Heart right ventricle (tissue), 16 donors: ENCODE results near the gene FIS1. TPM values are rescaled to one million over a fixed set of nuclear protein-coding genes. Genes with fewer than 3 reads are reported as not detected.

Experiments used
- ATAC-seq, 8 donors: fragments of 200-7000 bp; cut with Tn5 transposase; one replicate each; pipeline ENCODE4 v1.9.1; 2020; ENCODE audit warnings: mild to moderate bottlenecking in 8 of 8, moderate library complexity in 8 of 8, moderate number of reproducible peaks in 1 of 8
- DNase-seq, 2 donors: peaks; one replicate each; pipeline ENCODE4 v3.0.0-alpha.2; 2020
- H3K27ac ChIP-seq, 10 donors: fragments of 200-600 bp; sonication (generic) in 2 of 10; one replicate each; pipeline versions ENCODE4 v1.5.0 to v1.8.0; 2020 to 2022; ENCODE audit warnings: mild to moderate bottlenecking in 3 of 10
- H3K27me3 ChIP-seq, 7 donors: fragments of 200-600 bp; one replicate each; pipeline ENCODE4 v1.8.0; 2021 to 2022; ENCODE audit warnings: mild to moderate bottlenecking in 2 of 7
- H3K36me3 ChIP-seq, 9 donors: fragments of 200-600 bp; sonication (generic) in 1 of 9; one replicate each; pipeline versions ENCODE4 v1.5.0 to v1.8.0; 2020 to 2022; ENCODE audit warnings: mild to moderate bottlenecking in 2 of 9
- H3K4me1 ChIP-seq, 9 donors: fragments of 200-600 bp; sonication (generic) in 1 of 9; one replicate each; pipeline versions ENCODE4 v1.5.0 to v1.8.0; 2020 to 2022; ENCODE audit warnings: mild to moderate bottlenecking in 4 of 9
- H3K4me3 ChIP-seq, 10 donors: fragments of 200-600 bp; sonication (generic) in 2 of 10; one replicate each; pipeline versions ENCODE4 v1.5.0 to v1.8.0; 2020 to 2022; ENCODE audit warnings: mild to moderate bottlenecking in 7 of 10, moderate library complexity in 2 of 10
- H3K9me3 ChIP-seq, 11 donors: fragments of 200-600 bp in 10 of 11; sonication (generic) in 2 of 11; one replicate each; pipeline versions ENCODE4 v1.5.0 to v1.8.0; 2013 to 2022; ENCODE audit warnings: mild to moderate bottlenecking in 2 of 11, control low read depth in 1 of 11, moderate library complexity in 1 of 11
- CTCF ChIP-seq, 9 donors: fragments of 200-600 bp; sonication (generic) in 2 of 9; IDR thresholded peaks; one replicate each; pipeline versions ENCODE4 v1.5.0 to v1.8.0; 2021 to 2022; ENCODE audit warnings: antibody characterized with exemption in 9 of 9, mild to moderate bottlenecking in 5 of 9, moderate library complexity in 1 of 9
- WGBS, 2 donors: extraction: QIAGEN DNeasy Blood & Tissue Kit; methylation state at CpG; one replicate each; pipeline ENCODE4 v1.1.7; 2013; ENCODE audit warnings: inconsistent platforms in 1 of 2; 5-methylcytosine and 5-hydroxymethylcytosine counted together
- intact Hi-C, 10 donors: fragments of 100-400 bp; cut with DNase I; formaldehyde crosslinking; loops; one replicate each; pipeline versions ENCODE4 v1.11.1 to v1.14.2; 2022
- polyA plus RNA-seq, 2 donors: library from polyadenylated mRNA; stranded (reverse); fragments of 200-250 nt; gene quantifications; one replicate each; pipeline ENCODE4 v1.2.3, GENCODE V29; 2013
- total RNA-seq, 10 donors: library from RNA; stranded (reverse); fragmentation: NEBNext Ultra II Directional in 3 of 10; extraction: Animal tissue kit (Norgen Biotek cat#: 25700) in 3 of 10; gene quantifications; one replicate each; pipeline versions ENCODE4 v1.2.1 to v1.2.4, GENCODE V29; 2021 to 2023
- donor health status: Arrhythmogenic right ventricular cardiomyopathy.
- donor health status: ischemic (EF 13 %, LVEDD 7.1; RV severe dilation, severe dysfunction).
- donor health status: healthy with polysubstance abuse.
- donor health status: DM: no; HTN: yes; CAD: no.
- donor health status: DM: no; HTN: no; CAD: no.
- donor health status: ischemic (EF 25% LVEDD 6.9; RV normal size, moderate dysfunction).
- donor health status: ischemic (EF 25% LVEDD 5.7; RV mildly dilated, moderate dysfunction).
- donor health status: healthy.
- donor health status: DM: yes; HTN: yes; CAD: no.
- donor health status: Ischemic cardiomyopathy.
- donor health status: ischemic (EF 35%, LVEDD 5.7; RV mildly dilated, moderate dysfunction).
- donor health status: nonischemic (EF 11% LVEDD 7.7; RV severe dilation, severe dysfunction).
- donor health status: DM: yes; HTN: yes; CAD: no.
- donor health status: PGD.
- donor health status: ischemic (EF 29% LVEDD 5.4; RV normal size, mild dysfunction).
- donor health status: nonischemic (EF 23%, LVEDD 6.1; RV moderate dilation, normal function).

FIS1 gene
- total and polyA plus RNA-seq, 12 donors = 147 to 439 (median 292) TPM

- H3K36me3 ChIP-seq = peaks cover 0 to 40% (median 0%) of the 10 kb centered on the region in 9 donors
- H3K9me3 ChIP-seq = no peaks in the 10 kb centered on the region
- intact Hi-C loops = no loop called here
- H3K4me3 ChIP-seq = no peak overlapping the region
- no peak for ATAC-seq
- TF ChIP-seq CTCF (IDR thresholded peaks at IDR 0.05) = no peak
- 97 to 100% methylated on average over 5 of the region's 5 CpGs for WGBS, 2 donors
- no peak overlapping the region for H3K27ac ChIP-seq
- DNase-seq = no peak
- no peaks in the 10 kb centered on the region for H3K27me3 ChIP-seq
- peaks cover 14 to 48% (median 45%) of the 10 kb centered on the region in 9 donors for H3K4me1 ChIP-seq
Observed at GRCh38 chr7:101248276-101248675, 3.4 kb upstream of the FIS1 start.

- Histone ChIP-seq H3K9me3 (no peaks in the 10 kb centered on the region), H3K36me3 (peaks cover 0 to 61% (median 8%) of the 10 kb centered on the region in 9 donors), H3K27me3 (no peaks in the 10 kb centered on the region), H3K4me1 (peaks cover 11 to 60% (median 42%) of the 10 kb centered on the region in 9 donors), H3K27ac (peak overlapping the region; percentile 91 to 98 (median 95)), H3K4me3 (peak overlapping the region; percentile 73 to 89 (median 82))
- whole genome bisulfite sequencing, 2 donors = 21 to 31% methylated on average over 32 of the region's 32 CpGs
- peak in 1 of 9 donors; percentile 13 for TF ChIP-seq CTCF (IDR thresholded peaks at IDR 0.05)
- no peak for ATAC-seq
- intact Hi-C loops = loop anchor here in 6 of 10 donors (2.0 kb wide), 2 partner anchors 26 to 28 kb away; partner anchors contain the start of genes PLOD3 (in 5 of the 6) and ZNHIT1 (in 1 of the 6)
- DNase-seq = no peak
Observed at GRCh38 chr7:101245147-101245668, 327 bp upstream of the FIS1 start.

GRCh38 chr7:101243646-101244374 lies 1.1 kb downstream of the FIS1 start:
- Histone ChIP-seq H3K4me3 (peak overlapping the region; percentile 73 to 89 (median 82)), H3K9me3 (no peaks in the 10 kb centered on the region), H3K4me1 (peaks cover 14 to 71% (median 56%) of the 10 kb centered on the region in 9 donors), H3K27ac (peak overlapping the region; percentile 91 to 98 (median 95)), H3K36me3 (peaks cover 0 to 63% (median 17%) of the 10 kb centered on the region in 9 donors), H3K27me3 (no peaks in the 10 kb centered on the region)
- peak in 3 of 8 donors; percentile 0 to 1 (median 1) for ATAC-seq
- 13 to 21% methylated on average over 28 of the region's 28 CpGs for WGBS, 2 donors
- TF ChIP-seq CTCF (IDR thresholded peaks at IDR 0.05) = no peak
- intact Hi-C loops = loop anchor here in 7 of 10 donors (1.0 to 2.0 kb wide), 3 partner anchors 25 to 27 kb away; partner anchors contain the start of genes PLOD3 (in 6 of the 7) and ZNHIT1 (in 1 of the 7)
- peak in 1 of 2 donors; percentile 43 for DNase-seq

- 85 to 88% methylated on average over 16 of the region's 16 CpGs for WGBS, 2 donors
- peaks cover 26 to 91% (median 76%) of the 10 kb centered on the region in 9 donors for H3K4me1 ChIP-seq
- TF ChIP-seq CTCF (IDR thresholded peaks at IDR 0.05) = no peak
- DNase-seq (no peak), ATAC-seq (no peak)
- peak overlapping the region in 2 of 10 donors; percentile 44 to 96 for H3K27ac ChIP-seq
- H3K4me3 ChIP-seq = no peak overlapping the region
- H3K27me3 ChIP-seq = no peaks in the 10 kb centered on the region
- H3K9me3 ChIP-seq = no peaks in the 10 kb centered on the region
- intact Hi-C loops = no loop called here
- H3K36me3 ChIP-seq = peaks cover 0 to 63% (median 17%) of the 10 kb centered on the region in 9 donors
Observed at GRCh38 chr7:101241443-101242349, 3.2 kb downstream of the FIS1 start.
